Stimulated activated CD4-positive, alpha-beta T cell treated with anti-CD3 and anti-CD28 coated beads, Interleukin-15, amount 100 ng/mL, for 48 hours (primary cell): ENCODE results near the gene TMEM79.
A peak's percentile ranks its signal among the peaks of the same experiment; 100 is the strongest.

Experiments
- DNase-seq, 2 donors: peaks; one replicate each; pipeline ENCODE4 v3.0.0-alpha.2; 2020; ENCODE audit warnings: low read depth in 2 of 2

TMEM79 gene

GRCh38 chr1:156262461-156263287 is 21.5 kb upstream of the TMEM79 start:
- no peak for DNase-seq

DNA sequence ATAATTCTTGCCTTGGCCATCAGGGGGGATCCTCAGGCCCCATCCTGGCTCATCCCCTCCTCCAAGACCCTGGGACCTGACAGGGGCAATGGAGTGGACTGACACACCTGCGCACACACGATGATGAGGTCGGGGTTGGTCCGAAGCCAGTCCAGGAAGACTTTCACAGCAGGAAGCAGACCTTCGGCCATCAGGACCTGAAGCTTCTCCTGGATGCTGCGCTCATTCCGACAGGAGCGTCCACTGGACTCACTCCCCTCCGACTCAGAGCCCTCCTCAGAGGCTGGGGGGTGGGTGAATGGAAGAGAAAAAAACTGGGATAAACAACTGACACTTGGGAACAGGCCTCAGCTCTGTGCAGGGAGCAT is 20.9 kb upstream of the TMEM79 start:
- DNase-seq, result no peak

DNA sequence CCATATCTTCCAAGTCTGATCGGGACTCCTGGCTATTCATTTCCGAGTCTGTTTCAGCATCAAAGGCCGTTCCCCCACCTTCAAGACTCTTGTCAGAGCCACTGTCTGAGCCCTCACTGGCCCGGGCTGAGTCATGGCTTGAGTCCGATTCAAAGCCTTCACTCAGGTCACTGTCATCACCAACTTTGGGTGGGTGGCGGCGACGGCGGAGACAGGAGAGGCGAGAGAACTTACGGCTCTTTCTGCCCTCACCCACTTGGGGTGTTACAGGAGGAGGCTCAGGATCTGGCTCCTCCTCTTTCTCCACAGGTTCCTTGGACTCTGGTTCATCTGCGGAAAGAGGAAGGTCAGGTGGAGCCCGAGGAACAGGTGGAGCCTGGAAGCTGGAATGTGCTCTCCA is 18.1 kb upstream of the TMEM79 start:
- DNase-seq, result no peak

- no peak for DNase-seq
These were observed 15.8 kb upstream of the TMEM79 start for GRCh38 chr1:156268336-156268735.

DNA sequence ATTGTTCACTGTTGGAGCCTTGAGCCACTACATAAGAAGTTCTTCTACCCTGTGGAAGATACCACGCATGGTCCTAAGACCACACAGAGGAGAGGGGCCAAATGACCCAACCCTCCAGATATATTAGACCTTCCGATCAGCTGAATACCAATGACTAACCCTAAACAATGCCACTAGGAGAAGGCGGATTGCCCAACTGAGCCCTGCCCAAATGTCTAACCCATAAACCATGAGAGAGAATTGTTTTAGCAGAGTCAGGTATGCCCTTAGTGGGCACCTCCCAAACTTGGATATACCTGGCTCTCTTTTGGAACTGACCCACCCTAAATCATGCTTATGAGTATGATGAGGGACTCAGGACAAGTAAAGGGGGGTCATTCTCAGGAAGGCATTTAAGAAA is 13.8 kb upstream of the TMEM79 start:
- DNase-seq, result no peak

- no peak for DNase-seq
These were observed 7.6 kb upstream of the TMEM79 start for GRCh38 chr1:156276532-156276931.

DNA sequence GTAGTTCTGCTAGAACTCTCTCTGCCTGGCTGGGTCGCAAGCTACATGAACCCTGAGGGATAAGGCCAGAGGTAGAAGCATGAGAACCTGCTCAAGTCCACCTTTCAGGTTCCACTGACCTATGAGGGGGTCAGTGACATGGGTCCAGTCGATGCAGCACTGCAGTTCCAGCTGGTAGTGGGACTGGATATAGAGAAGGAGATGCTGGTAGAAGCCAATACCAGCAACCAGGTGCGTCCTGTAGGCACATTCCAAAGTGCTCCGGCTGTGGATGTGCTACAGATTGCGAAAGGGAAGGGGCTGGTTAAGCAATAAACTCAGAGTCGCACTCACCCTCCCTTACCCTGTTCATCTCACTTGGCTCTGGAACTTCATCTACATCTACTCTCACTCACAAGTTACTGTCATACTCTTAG is 7.2 kb upstream of the TMEM79 start:
- DNase-seq, result no peak

GRCh38 chr1:156279837-156280236 is 4.3 kb upstream of the TMEM79 start:
- DNase-seq, result no peak

DNA sequence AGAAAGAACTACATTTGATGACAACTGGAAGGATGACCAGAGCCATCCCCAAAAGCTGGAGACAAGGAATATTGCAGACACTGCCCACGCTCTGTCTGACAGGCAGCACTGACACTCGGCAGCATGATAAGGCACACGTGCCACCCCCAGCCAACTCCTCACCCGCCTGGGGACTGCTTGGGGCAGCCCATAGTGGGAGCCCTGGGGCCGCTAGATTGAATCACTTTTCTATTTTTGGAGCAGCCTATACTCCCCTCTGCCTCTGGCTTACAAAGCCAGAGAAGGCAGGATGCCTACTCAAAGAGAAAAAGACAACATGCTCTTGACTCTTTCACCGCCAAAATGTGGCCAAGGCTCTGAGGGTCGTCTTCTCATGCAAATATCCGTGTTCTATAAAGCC is 2.8 kb upstream of the TMEM79 start:
- peak; percentile 42 to 49 for DNase-seq

DNA sequence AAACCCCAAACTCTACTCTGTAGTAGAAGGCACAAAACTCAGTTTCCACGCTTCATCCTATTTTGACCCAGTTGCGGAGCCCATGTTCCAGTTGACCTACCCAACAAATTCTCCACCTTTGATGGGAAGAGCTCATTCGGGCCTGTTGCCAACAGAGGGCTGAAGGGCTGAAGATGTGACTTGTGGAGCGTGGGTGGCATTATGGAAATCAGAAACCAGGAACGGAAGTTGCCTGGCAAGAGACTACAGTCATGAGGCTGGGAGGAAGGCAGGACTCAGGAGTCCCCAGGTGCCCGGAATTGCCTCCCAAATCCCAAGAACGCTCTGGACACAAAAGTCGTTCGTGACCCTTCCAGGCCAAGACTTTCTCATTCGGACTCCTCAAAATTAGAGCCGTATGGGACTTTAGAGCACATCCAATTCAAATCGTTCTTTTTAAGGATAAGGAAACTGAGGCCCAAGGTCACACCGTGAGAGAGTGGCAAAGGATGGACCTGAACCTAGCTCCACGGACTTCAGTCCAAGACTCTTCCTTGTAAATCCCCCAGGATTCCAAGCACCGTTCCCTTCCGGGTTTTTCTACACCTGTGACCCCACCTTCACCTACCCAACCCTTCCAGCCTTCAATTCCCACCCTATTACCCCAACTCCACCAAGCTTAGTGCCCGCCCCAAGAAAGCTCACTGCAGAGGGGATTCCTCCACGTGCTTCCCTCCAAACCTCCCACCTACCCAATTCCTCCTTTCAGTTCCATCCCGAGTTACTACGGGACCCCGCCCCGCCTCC is 2.2 kb upstream of the TMEM79 start:
- DNase-seq, result peak in 1 of 2 donors; percentile 22

GRCh38 chr1:156282479-156283222 is 1.5 kb upstream of the TMEM79 start, which contains the start of gene SMG5:
TSS of gene SMG5 (minus strand) at chr1:156282825. CDS start at chr1:156282680, 145 bp downstream.
- peak; percentile 94 to 97 for DNase-seq

GRCh38 chr1:156283521-156283920 is 604 bp upstream of the TMEM79 start:
- DNase-seq, result no peak

DNA sequence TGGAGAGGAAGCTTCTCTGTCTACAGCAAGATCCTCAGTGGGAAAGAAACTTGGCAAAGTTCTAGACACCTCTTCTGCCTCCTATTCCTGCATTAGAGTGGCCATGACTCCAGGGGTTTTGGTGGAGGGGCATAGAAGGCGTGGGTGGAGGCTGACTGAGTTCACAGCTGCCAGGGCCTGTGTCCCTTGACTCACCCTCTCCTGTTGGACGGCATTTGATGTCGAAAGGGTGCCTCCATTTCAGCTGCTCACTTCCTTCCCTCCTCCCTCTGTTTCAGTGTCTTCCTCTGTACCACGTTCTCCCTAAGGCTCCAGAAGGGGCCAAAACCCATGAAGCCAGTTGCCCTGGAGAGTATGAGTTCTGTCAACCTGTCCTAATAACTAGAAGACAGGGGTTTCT is 632 bp downstream of the TMEM79 start:
- no peak for DNase-seq

GRCh38 chr1:156285437-156285836 is 1.3 kb downstream of the TMEM79 start:
- no peak for DNase-seq

- no peak for DNase-seq
These were observed 1.9 kb downstream of the TMEM79 start for GRCh38 chr1:156286061-156286460.

GRCh38 chr1:156289857-156290256 is 5.7 kb downstream of the TMEM79 start:
- no peak for DNase-seq

DNA sequence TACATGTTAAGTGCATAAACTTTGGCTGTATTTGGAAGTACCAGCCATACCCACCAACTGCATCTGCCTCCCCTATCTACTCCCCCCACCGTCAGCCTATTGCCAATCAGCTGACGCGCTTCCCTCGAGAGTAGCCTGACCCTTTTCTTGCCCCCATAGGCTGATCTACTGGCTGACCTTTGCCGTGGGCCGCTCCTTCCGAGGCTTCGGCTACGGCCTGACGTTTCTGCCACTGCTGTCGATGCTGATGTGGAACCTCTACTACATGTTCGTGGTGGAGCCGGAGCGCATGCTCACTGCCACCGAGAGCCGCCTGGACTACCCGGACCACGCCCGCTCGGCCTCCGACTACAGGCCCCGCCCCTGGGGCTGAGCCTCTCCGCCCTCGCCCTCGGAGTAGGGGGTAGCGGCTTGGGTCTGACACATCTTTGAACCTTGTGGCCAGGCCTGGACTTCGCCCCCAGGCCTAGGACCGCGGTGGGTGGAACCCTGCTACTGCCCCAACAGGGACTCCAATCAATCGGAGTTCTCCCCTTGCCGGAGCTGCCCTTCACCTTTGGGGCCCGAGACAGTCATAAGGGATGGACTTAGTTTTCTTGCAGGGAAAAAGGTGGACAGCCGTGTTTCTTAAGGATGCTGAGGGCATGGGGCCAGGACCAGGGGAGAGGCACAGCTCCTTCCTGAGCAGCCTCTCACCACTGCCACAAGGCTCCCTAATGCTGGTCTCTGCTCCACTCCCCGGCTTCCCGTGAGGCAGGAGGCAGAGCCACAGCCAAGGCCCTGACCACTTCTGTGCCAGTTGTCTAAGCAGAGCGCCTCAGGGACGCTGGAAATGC is 7.3 kb downstream of the TMEM79 start:
- no peak for DNase-seq

DNA sequence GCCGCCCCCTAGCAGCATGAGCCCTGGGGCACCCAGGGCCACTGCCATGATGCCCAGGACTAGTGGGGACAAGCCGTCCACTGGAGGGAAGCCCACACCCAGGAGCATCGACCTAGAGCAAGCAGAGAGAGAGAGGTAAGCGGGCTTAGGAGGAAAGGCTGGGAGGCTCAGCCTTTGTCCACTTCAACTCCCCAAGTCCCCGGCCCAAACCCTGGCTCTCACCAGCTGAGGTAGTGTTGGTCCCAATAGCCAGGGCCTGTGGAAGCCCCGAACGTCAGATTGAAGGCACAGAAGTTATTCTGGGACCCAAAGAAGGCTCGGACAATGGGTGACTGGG is 8.9 kb downstream of the TMEM79 start:
- no peak for DNase-seq

- no peak for DNase-seq
These were observed 9.8 kb downstream of the TMEM79 start for GRCh38 chr1:156293895-156294294.

DNA sequence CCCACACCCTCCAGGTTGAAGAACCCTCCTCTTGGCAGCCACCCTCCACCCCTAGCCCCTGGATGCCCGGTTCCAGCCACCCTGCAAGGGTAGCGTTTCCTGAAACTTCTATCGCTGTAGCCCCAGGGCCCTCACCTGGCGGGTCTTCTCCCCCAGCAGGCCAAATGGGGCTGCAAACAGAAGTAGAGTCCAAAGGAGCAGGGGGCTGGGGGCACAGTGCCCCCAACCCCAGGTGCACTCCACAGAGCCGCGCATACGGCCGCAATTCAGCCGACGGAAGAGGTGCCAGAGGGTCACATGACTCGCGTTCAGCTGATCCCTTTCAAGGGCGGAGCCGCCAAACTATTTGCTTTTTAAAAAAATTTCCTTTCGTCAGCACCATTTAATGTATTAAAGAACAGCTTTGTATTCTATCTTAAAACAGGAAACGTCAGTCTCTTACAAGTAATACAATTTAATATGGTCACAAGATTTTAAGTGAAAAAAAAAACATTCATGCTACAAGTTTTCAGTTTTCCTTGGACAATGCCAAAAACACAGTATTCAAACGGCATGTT is 11.3 kb downstream of the TMEM79 start, which contains the start of gene GLMP:
Gene GLMP (minus strand): TSS at position 289 of the 557 bp plus-strand sequence. CDS start 34 bp downstream, at position 255.
- DNase-seq, result peak; percentile 32

DNA sequence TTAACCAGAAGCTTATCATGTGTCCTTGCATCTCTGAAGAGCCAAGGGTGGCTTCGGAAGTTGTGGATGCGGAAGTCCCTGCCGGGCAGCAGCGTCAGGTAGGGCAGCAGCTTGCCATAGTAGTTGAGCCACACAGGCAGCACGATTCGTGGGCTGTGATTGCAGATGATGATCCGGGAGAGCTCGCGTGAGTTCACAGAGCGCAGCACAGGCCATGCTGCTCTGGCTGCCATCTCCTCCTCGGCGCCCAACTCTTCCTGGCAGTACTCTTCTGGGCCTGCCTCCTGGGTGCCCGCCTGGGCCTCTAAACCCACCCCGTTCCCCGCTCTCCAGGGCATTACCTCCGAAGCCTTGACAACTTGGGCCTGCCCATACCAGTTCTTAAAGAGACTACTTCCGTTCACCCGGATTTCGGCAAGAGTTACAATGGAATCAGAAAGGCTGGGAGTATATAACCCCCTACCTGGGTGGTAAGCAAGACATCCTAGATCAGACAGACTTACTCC is 14.8 kb downstream of the TMEM79 start, which contains the start of gene VHLL:
Gene VHLL (minus strand): TSS at position 456 of the 506 bp plus-strand sequence. CDS start 118 bp downstream, at position 338.
- no peak for DNase-seq
